Astrocyte of the spinal cord (primary cell): ENCODE measurements around the gene TUT7.
"Not testable (repeated sequence)": the region's sequence is repeated elsewhere in the genome, so short reads cannot be mapped to it uniquely, and the experiment has no call there.

Experiments
- DNase-seq: peaks from one replicate; pipeline ENCODE4 v3.0.0; 2011; ENCODE audit warnings: low read depth, low spot score
- H3K4me3 ChIP-seq: 2 replicates; pipeline ENCODE4 v1.5.1; 2011; ENCODE audit warnings: low read depth, mild to moderate bottlenecking, low read length, moderate library complexity
- in situ Hi-C: cut with HindIII; loops from 2 replicates; pipeline ENCODE4 v1.10.0; 2017; ENCODE audit warnings: low sequenced_read_pairs
- TF ChIP-seq, protein P1 (sequence below): IDR thresholded peaks from 2 replicates; pipeline ENCODE4 v1.5.1; 2012; ENCODE audit warnings: low read depth, mild to moderate bottlenecking, low read length, inconsistent platforms

The TUT7 gene, protein sequence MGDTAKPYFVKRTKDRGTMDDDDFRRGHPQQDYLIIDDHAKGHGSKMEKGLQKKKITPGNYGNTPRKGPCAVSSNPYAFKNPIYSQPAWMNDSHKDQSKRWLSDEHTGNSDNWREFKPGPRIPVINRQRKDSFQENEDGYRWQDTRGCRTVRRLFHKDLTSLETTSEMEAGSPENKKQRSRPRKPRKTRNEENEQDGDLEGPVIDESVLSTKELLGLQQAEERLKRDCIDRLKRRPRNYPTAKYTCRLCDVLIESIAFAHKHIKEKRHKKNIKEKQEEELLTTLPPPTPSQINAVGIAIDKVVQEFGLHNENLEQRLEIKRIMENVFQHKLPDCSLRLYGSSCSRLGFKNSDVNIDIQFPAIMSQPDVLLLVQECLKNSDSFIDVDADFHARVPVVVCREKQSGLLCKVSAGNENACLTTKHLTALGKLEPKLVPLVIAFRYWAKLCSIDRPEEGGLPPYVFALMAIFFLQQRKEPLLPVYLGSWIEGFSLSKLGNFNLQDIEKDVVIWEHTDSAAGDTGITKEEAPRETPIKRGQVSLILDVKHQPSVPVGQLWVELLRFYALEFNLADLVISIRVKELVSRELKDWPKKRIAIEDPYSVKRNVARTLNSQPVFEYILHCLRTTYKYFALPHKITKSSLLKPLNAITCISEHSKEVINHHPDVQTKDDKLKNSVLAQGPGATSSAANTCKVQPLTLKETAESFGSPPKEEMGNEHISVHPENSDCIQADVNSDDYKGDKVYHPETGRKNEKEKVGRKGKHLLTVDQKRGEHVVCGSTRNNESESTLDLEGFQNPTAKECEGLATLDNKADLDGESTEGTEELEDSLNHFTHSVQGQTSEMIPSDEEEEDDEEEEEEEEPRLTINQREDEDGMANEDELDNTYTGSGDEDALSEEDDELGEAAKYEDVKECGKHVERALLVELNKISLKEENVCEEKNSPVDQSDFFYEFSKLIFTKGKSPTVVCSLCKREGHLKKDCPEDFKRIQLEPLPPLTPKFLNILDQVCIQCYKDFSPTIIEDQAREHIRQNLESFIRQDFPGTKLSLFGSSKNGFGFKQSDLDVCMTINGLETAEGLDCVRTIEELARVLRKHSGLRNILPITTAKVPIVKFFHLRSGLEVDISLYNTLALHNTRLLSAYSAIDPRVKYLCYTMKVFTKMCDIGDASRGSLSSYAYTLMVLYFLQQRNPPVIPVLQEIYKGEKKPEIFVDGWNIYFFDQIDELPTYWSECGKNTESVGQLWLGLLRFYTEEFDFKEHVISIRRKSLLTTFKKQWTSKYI (N-terminal part only)

DNA sequence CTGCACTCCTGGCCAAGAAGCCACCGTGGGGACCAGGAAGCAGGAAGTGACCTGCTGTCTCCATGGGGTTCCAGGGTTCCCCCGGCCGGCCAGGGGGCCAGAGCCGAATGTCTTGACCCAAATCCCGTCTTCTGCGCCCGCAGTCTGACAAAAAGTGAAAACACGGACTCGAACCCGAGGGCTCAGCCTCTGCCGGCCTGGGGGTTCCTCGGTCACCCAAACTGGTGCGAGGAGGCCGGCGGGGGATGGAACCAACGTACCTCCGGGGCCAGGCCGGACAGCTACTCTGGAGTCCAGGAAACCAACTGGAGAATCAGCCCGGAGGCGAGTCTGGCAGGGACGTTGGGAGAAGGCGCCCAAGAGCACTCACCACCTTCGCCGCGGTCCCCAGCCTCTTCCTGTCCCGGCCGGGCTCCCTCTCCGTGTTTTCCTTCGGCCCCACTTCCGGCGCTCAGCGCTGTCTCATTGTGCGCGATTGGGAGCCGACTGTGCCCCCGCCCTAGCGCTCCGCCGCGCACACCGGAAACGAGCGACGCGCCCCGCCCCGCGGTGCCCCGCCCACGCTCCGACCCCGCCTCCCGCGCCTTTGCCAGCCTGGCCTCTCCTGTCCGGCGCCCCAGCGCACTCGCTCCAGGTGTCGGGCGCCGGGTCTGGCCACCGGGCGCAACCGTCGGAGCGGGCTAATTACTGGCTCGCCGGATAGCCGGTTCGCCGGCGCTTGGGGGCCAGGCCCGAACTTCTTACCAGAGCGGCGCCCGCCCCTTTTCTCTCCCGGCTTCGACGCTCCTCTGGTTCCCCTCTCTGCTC, at the start of gene TUT7:
TSS of gene TUT7 (minus strand) at position 400 of the 807 bp plus-strand sequence. CDS start 1,211 bp downstream, outside the sequence.
- TF ChIP-seq, protein P1, sequence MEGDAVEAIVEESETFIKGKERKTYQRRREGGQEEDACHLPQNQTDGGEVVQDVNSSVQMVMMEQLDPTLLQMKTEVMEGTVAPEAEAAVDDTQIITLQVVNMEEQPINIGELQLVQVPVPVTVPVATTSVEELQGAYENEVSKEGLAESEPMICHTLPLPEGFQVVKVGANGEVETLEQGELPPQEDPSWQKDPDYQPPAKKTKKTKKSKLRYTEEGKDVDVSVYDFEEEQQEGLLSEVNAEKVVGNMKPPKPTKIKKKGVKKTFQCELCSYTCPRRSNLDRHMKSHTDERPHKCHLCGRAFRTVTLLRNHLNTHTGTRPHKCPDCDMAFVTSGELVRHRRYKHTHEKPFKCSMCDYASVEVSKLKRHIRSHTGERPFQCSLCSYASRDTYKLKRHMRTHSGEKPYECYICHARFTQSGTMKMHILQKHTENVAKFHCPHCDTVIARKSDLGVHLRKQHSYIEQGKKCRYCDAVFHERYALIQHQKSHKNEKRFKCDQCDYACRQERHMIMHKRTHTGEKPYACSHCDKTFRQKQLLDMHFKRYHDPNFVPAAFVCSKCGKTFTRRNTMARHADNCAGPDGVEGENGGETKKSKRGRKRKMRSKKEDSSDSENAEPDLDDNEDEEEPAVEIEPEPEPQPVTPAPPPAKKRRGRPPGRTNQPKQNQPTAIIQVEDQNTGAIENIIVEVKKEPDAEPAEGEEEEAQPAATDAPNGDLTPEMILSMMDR: no peak
- in situ Hi-C loops: no loop called here
- peak within 1 kb of the TSS; percentile 98 for H3K4me3 ChIP-seq
- peak; percentile 97 for DNase-seq

DNA sequence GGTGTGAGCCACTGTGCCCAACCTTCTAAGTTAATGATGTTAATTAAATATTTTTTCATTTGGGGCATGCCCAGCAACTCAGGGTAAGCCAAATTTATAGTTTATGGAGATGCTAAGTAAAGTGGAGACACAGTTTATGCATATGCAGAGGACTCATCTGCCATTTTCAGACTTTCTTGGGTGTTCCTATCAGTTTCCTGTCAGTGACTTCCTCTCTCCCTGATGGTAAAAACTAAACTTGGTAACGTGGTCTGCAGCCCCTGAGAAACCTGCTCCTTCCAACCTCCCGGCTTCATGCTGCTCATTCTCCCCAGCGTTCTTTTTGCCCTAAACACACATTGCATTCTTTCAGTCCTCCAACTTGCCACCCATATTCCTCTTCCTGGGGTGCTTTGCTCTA, 48.4 kb upstream of the TUT7 start:
- in situ Hi-C loops: no loop called here
- no peak for DNase-seq
- no peak overlapping the region for H3K4me3 ChIP-seq
- TF ChIP-seq, protein P1: no peak

DNA sequence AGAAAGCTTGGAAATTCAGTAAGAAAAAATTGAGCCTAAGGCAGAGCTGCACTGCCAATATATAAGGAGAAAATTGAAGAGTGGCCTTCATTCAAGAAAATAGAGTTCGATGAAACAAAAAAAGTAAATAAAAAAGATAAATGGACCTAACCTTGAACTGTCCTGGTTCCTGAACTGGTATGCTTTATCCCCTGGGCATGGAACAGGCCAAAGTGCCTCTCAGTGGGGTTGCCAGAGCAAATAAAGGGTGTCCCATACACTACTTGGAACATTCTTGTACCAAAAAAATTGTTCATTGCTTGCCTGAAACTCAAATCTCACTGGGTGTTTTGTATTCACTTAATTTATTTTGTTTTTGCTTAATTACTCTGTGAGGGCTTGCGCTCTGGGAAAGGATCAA, 42.2 kb upstream of the TUT7 start:
- H3K4me3 ChIP-seq: no peak overlapping the region
- DNase-seq: no peak
- in situ Hi-C loops: no loop called here
- TF ChIP-seq, protein P1: no peak

DNA sequence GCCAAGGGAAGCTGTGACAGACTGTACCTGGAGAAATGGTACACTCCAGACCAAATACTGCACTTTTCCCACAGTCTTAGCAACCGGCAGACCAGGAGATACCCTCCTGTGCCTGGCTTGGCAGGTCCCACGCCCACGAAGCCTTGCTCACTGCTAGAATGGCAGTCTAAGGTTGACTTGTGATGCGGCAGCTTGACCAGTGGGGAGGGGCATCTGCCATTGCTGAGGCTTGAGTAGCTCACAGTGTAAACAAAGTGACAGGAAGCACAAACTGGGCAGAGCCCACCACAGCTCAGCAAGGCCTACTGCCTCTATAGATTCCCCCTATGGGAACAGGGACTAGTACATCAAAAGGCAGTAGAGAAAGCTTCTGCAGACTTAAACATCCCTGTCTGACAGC, 36.0 kb upstream of the TUT7 start:
- in situ Hi-C loops, H3K4me3 ChIP-seq, DNase-seq: not testable (repeated sequence)

DNA sequence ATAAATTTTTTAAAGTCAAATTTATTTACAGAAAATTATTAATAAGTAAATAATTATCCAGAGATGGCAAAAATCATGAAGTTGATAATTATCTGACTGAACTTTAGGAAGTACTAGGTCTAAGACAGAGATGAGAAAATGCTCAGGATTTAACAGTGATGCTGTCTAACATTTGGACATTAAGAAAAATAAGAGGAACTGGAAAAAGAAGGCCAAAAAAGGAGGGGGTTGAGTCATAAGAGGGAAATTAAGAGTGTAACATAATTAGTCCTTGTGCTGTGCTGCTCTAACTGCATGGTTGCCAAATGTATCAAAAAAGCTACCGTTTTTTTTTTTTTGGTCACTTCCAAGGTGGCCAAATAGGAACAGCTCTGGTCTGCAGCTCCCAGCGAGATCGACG, 35.4 kb upstream of the TUT7 start:
- TF ChIP-seq, protein P1: no peak
- DNase-seq: no peak
- H3K4me3 ChIP-seq: no peak overlapping the region
- in situ Hi-C loops: no loop called here

DNA sequence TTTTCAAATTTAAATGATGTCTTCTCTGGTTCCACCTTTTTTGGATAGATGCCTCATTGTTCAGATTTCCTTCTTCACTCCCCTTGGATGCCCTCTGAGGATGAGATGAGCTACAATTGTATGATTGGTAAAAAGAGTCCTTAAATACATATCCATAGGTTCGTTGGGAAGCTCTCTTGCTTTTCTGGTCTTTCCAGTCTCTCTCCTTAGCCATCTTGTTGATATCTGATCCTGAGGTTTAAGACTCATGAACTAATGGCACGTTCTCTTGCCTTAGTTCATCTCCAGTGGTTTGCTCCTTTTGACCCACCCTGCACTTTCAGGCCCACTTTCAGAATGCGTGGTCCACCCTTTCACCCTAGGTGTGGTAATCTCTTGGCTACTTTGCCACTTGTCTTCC, 33.2 kb upstream of the TUT7 start:
- in situ Hi-C loops: no loop called here
- TF ChIP-seq, protein P1: no peak
- H3K4me3 ChIP-seq: no peak overlapping the region
- DNase-seq: no peak

DNA sequence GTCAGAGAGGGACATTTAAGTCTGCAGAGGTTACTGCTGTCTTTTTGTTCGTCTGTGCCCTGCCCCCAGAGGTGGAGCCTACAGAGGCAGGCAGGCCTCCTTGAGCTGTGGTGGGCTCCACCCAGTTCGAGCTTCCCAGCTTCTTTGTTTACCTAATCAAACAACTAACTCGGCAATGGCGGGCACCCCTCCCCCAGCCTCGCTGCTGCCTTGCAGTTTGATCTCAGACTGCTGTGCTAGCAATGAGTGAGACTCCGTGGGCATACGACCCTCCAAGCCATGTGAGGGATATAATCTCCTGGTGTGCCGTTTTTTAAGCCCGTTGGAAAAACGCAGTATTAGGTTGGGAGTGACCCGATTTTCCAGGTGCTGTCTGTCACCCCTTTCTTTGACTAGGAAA, 28.8 kb upstream of the TUT7 start:
- H3K4me3 ChIP-seq, in situ Hi-C loops, DNase-seq: not testable (repeated sequence)
